ENCODE data around the gene KPNB1. TPM values are rescaled to one million over a fixed set of nuclear protein-coding genes. Genes with fewer than 3 reads are reported as not detected.

KPNB1 gene
- total RNA-seq, 1 experiment from 2014 or later = 742 TPM

DNA sequence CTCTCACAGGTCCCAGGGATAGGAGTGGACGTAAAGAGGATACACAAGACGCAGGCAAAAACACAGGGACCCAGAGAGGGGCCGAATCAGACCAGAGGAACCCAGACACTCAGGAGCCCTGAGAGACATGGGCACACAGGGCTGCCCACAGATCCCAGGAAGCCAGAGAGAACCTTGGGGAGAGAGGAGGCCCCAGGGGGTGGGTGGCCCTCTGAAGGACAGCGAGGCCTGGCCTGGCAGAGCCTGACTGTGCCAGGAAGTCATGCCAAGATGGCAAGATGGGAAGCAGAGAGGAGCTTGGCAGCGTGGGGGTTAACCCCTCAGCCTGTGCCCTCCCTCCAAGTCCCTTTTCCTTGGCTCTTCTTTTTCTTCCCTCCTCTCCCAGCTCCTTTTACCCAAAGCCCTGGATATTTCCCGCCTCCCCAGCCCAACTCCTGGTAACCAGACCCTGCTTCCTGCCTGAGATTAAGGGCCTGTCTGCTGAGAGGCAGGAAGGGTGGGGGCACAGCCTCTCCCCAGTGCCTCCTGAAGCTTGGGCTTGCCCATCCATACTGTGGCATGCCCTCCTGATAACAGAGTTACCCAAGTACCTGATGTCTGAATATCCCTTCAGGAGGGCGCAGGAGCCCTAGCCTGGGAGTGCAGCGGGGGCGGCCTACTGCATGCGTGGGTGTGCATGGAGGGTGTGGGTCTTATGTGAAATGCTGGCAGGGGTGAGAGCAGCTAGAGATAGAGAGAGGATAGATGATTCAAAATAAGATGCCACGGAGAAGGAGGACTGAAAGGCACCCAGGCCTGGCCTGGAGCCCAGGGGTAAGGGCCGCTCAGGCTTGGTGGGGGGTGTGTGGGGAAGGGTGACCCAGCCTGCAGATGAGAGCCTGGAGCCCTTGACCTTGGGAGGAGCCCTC, 77.3 kb downstream of the KPNB1 start:
- Histone ChIP-seq H3K4me2 (ENCODE audit: insufficient read depth, insufficient read length, low read length) (no peak overlapping the region), H3T11ph (ENCODE audit: low read length) (no peak overlapping the region), H3K18ac (ENCODE audit: insufficient read length, low read depth, low read length) (no peak overlapping the region), H2BK12ac (ENCODE audit: insufficient read length, low read depth, low read length) (no peak overlapping the region), H3K56ac (ENCODE audit: insufficient read length, low read depth, low read length) (no peak overlapping the region), H2BK15ac (ENCODE audit: low read depth, low read length) (no peak overlapping the region), H4K91ac (ENCODE audit: insufficient read length, low read depth, low read length) (no peak overlapping the region), H4K5ac (ENCODE audit: insufficient read length, low read depth, low read length) (no peak overlapping the region), H3K79me2 (ENCODE audit: insufficient read depth, low read length) (no peaks in the 10 kb centered on the region), H3K4me1 (ENCODE audit: insufficient read depth, low read length) (no peaks in the 10 kb centered on the region), H3K9ac (ENCODE audit: extremely low read depth, insufficient read length, low read length) (no peak overlapping the region), H2BK20ac (ENCODE audit: low read depth, low read length, poor library complexity, severe bottlenecking) (no peak overlapping the region), H4K8ac (replicated peaks; ENCODE audit: insufficient read length, low read depth, low read length) (no peak overlapping the region), H3K4ac (ENCODE audit: low read depth, low read length) (no peak overlapping the region), H3K79me1 (ENCODE audit: insufficient read depth, low read depth, low read length, poor library complexity, severe bottlenecking) (no peaks in the 10 kb centered on the region), H2AK5ac (ENCODE audit: insufficient read length, low read length) (no peak overlapping the region), H2BK5ac (ENCODE audit: insufficient read length, low read length) (no peak overlapping the region), H3K27ac (ENCODE audit: insufficient read length, low read depth, low read length) (no peak overlapping the region), H2AFZ (ENCODE audit: low read length) (no peak overlapping the region), H4K20me1 (ENCODE audit: control insufficient read depth, insufficient read depth, insufficient read length) (no peaks in the 10 kb centered on the region), H3K23ac (ENCODE audit: insufficient read length, low read depth, low read length) (no peak overlapping the region), H3K23me2 (ENCODE audit: insufficient read length, low read depth, low read length, poor library complexity, severe bottlenecking) (no peaks in the 10 kb centered on the region), H3K27me3 (ENCODE audit: insufficient read depth, low read length) (no peaks in the 10 kb centered on the region; the same call in 1 of the 2 replicates), H2BK120ac (ENCODE audit: low read depth, low read length, poor library complexity, severe bottlenecking) (no peak overlapping the region), H3K9me3 (ENCODE audit: control insufficient read depth, low read depth, low read length) (no peaks in the 10 kb centered on the region), H3K14ac (ENCODE audit: insufficient read depth, low read length) (no peak overlapping the region)
- Mint-ChIP-seq H3K4me1 (peaks cover 5 to 17% of the 10 kb centered on the region in 2 experiments), H3K9me3 (no peaks in the 10 kb centered on the region), H3K4me3 (no peak overlapping the region), H3K27ac (peak overlapping the region in 2 of 3 experiments; percentile 5 to 44; a peak in 3 of 7 replicates), H3K36me3 (ENCODE audit: insufficient read depth in 1 of 3, low read depth in 3 of 3) (no peaks in the 10 kb centered on the region), H3K27me3 (ENCODE audit: low read depth) (peaks cover 63% of the 10 kb centered on the region)
- WGBS (ENCODE audit: extremely low coverage, insufficient read length, low lambda C conversion rate) = no CpG with 5 or more reads among the region's 12 CpGs
- TF ChIP-seq, protein P1, sequence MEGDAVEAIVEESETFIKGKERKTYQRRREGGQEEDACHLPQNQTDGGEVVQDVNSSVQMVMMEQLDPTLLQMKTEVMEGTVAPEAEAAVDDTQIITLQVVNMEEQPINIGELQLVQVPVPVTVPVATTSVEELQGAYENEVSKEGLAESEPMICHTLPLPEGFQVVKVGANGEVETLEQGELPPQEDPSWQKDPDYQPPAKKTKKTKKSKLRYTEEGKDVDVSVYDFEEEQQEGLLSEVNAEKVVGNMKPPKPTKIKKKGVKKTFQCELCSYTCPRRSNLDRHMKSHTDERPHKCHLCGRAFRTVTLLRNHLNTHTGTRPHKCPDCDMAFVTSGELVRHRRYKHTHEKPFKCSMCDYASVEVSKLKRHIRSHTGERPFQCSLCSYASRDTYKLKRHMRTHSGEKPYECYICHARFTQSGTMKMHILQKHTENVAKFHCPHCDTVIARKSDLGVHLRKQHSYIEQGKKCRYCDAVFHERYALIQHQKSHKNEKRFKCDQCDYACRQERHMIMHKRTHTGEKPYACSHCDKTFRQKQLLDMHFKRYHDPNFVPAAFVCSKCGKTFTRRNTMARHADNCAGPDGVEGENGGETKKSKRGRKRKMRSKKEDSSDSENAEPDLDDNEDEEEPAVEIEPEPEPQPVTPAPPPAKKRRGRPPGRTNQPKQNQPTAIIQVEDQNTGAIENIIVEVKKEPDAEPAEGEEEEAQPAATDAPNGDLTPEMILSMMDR (conservative IDR thresholded peaks at IDR 0.05) = no peak
- no peak for DNase-seq
